ENCODE data around the gene CSTPP1.

GRCh38 chr11:47078751-47079521, 142.4 kb downstream of the CSTPP1 start:
- no peak for TF ChIP-seq CTCF (IDR thresholded peaks at IDR 0.05)
- TF ChIP-seq ZFX (IDR thresholded peaks at IDR 0.05; ENCODE audit: borderline replicate concordance) = no peak

All from 22Rv1 (cell line).